ENCODE measurements around the gene TXNDC12.
"Not testable (repeated sequence)": the region's sequence is repeated elsewhere in the genome, so short reads cannot be mapped to it uniquely, and the experiment has no call there.

Gene TXNDC12

GRCh38 chr1:52098139-52098871 is 43.3 kb upstream of the TXNDC12 start:
- Histone ChIP-seq H4K20me1 (ENCODE audit: insufficient read depth, low read length) (no peaks in the 10 kb centered on the region), H3K79me2 (ENCODE audit: low read length) (no peaks in the 10 kb centered on the region), H3K4me1 (ENCODE audit: low read length) (peaks cover 17% of the 10 kb centered on the region), H3K4me2 (ENCODE audit: low read depth, low read length) (no peak overlapping the region), H3K9me2 (replicated peaks; ENCODE audit: insufficient read depth, low read length) (no peaks in the 10 kb centered on the region), H3F3A (ENCODE audit: insufficient read depth, low read length) (peaks cover 10% of the 10 kb centered on the region), H3K27me3 (replicated peaks; ENCODE audit: insufficient read depth, low read length) (peaks cover 20% of the 10 kb centered on the region; the same call in 1 of the 2 replicates), H3K36me3 (replicated peaks; ENCODE audit: insufficient read depth, low read length) (no peaks in the 10 kb centered on the region), H3K9me3 (replicated peaks; ENCODE audit: insufficient read depth, low read length) (no peaks in the 10 kb centered on the region), H2AFZ (ENCODE audit: low read length) (no peak overlapping the region), H3K4me3 (ENCODE audit: low read length) (no peak overlapping the region), H3K9ac (ENCODE audit: low read length) (no peak overlapping the region), H3K27ac (ENCODE audit: low read length) (no peak overlapping the region)
- TF ChIP-seq CTCF (IDR thresholded peaks at IDR 0.05; ENCODE audit: low read length) (no peak), EZH2phosphoT487 (IDR thresholded peaks at IDR 0.05; ENCODE audit: low read length) (no peak), EZH2 (optimal IDR thresholded peaks at IDR 0.05; ENCODE audit: low read depth, low read length) (no peak)
- no peak for DNase-seq

GRCh38 chr1:52096216-52096615 is 41.2 kb upstream of the TXNDC12 start:
- no peaks in the 10 kb centered on the region for H3F3A ChIP-seq (ENCODE audit: insufficient read depth, low read length)
- no peak overlapping the region for H3K4me2 ChIP-seq (ENCODE audit: low read depth, low read length)
- no peaks in the 10 kb centered on the region for H3K9me3 ChIP-seq (replicated peaks; ENCODE audit: insufficient read depth, low read length)
- no peak for TF ChIP-seq EZH2phosphoT487 (IDR thresholded peaks at IDR 0.05; ENCODE audit: low read length)
- no peak for TF ChIP-seq CTCF (IDR thresholded peaks at IDR 0.05; ENCODE audit: low read length)
- no peak for TF ChIP-seq EZH2 (optimal IDR thresholded peaks at IDR 0.05; ENCODE audit: low read depth, low read length)
- no peaks in the 10 kb centered on the region for H3K4me1 ChIP-seq (ENCODE audit: low read length)
- H3K79me2 ChIP-seq (ENCODE audit: low read length): no peaks in the 10 kb centered on the region
- H3K9me2 ChIP-seq (replicated peaks; ENCODE audit: insufficient read depth, low read length): no peaks in the 10 kb centered on the region
- H3K27me3 ChIP-seq (replicated peaks; ENCODE audit: insufficient read depth, low read length): peaks cover 12% of the 10 kb centered on the region; the same call in 1 of the 2 replicates
- no peaks in the 10 kb centered on the region for H3K36me3 ChIP-seq (replicated peaks; ENCODE audit: insufficient read depth, low read length)
- no peak overlapping the region for H3K9ac ChIP-seq (ENCODE audit: low read length)
- DNase-seq: no peak
- no peaks in the 10 kb centered on the region for H4K20me1 ChIP-seq (ENCODE audit: insufficient read depth, low read length)
- H3K27ac ChIP-seq (ENCODE audit: low read length): no peak overlapping the region
- H2AFZ ChIP-seq (ENCODE audit: low read length): no peak overlapping the region
- H3K4me3 ChIP-seq (ENCODE audit: low read length): no peak overlapping the region

DNA sequence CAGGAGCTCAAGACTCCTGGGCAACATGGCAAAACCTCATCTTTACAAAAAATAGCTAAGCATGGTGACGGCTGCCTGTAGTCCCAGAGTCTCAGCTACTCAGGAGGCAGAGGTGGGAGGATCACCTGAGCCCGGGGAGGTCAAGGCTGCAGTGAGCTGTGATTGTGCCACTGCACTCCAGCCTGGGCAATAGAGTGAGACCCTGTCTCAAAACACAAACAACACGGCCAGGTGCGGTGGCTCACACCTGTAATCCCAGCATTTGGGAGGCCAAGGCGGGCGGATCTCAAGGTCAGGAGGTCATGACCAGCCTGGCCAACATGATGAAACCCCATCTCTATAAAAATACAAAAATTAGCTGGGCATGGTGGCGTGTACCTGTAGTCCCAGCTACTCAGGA is 39.3 kb upstream of the TXNDC12 start:
- not testable (repeated sequence) for DNase-seq; H3K4me2 ChIP-seq (ENCODE audit: low read depth, low read length); H3K36me3 ChIP-seq (replicated peaks; ENCODE audit: insufficient read depth, low read length); H4K20me1 ChIP-seq (ENCODE audit: insufficient read depth, low read length); H3F3A ChIP-seq (ENCODE audit: insufficient read depth, low read length); H3K9me2 ChIP-seq (replicated peaks; ENCODE audit: insufficient read depth, low read length); H2AFZ ChIP-seq (ENCODE audit: low read length); H3K4me1 ChIP-seq (ENCODE audit: low read length); H3K79me2 ChIP-seq (ENCODE audit: low read length); H3K27ac ChIP-seq (ENCODE audit: low read length); H3K9ac ChIP-seq (ENCODE audit: low read length); H3K9me3 ChIP-seq (replicated peaks; ENCODE audit: insufficient read depth, low read length); H3K4me3 ChIP-seq (ENCODE audit: low read length); H3K27me3 ChIP-seq (replicated peaks; ENCODE audit: insufficient read depth, low read length)

DNA sequence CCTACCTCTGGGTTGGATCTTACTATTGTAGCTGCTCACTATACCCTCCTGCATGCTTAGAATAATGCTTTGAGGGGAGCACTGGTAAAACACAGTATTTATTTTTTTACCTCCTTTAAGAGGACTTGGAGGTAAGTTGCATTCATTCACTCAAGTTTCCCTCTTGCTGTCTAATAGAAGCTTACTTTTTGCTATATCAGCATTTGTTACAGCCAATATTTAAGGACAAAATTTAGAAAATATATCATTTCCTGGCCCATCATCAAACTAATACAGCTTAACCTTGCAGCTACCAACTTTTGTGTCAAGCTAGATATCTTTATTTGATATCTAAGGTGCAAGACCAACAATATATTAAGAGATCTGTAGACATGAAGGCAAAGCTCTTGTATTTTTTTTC is 32.9 kb upstream of the TXNDC12 start:
- not testable (repeated sequence) for H3K79me2 ChIP-seq (ENCODE audit: low read length); H3K36me3 ChIP-seq (replicated peaks; ENCODE audit: insufficient read depth, low read length); H3K4me1 ChIP-seq (ENCODE audit: low read length); H3K9me3 ChIP-seq (replicated peaks; ENCODE audit: insufficient read depth, low read length); H3K9me2 ChIP-seq (replicated peaks; ENCODE audit: insufficient read depth, low read length); DNase-seq; H4K20me1 ChIP-seq (ENCODE audit: insufficient read depth, low read length); H3F3A ChIP-seq (ENCODE audit: insufficient read depth, low read length); H3K4me2 ChIP-seq (ENCODE audit: low read depth, low read length); H3K27ac ChIP-seq (ENCODE audit: low read length); H3K27me3 ChIP-seq (replicated peaks; ENCODE audit: insufficient read depth, low read length); H2AFZ ChIP-seq (ENCODE audit: low read length); H3K4me3 ChIP-seq (ENCODE audit: low read length); H3K9ac ChIP-seq (ENCODE audit: low read length)

All from MM.1S (cell line).